Left forelimb (tissue), 1 donor: ENCODE measurements around the gene TPO.
"Not testable (repeated sequence)": the region's sequence is repeated elsewhere in the genome, so short reads cannot be mapped to it uniquely, and the experiment has no call there.

Experiments
- DNase-seq: peaks from one replicate; pipeline ENCODE4 v3.0.0-alpha.2; 2018; ENCODE audit warnings: low spot score

Gene TPO

DNA sequence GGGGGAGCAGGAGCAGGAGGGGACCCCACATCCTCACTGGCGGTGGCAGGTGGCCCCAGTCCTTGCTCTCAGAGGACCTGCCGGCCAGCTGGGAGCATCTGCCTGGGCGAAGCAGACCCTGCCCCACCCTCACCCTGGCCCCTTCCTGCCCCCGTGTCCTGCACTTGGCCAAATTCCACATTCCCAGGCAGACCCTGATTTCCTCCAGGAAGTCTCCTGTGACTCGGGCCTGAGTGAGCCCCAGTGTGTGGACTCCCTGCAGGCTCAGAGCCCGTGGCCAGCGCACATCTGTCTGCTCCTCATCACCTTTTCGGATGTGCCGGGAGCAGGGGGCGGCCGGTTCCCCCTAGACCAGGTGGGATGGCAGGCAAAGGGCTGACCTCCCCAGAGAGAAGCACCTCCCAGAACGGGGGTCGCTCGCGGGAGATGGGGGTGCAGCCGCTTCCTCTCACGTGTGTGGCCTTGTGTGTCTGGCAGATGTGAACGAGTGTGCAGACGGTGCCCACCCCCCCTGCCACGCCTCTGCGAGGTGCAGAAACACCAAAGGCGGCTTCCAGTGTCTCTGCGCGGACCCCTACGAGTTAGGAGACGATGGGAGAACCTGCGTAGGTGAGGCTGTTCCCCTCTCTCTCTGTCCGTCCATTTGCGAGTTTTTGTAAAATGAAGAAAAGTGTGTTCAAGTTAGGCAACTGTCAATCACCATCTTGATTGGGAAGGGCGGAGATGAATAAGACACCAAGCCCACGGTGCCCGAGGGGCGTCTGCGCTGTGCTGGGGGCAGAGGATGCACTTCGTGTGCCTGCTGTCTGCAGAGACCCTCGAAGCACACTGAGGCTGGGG is 90.4 kb downstream of the TPO start:
- DNase-seq: no peak

DNA sequence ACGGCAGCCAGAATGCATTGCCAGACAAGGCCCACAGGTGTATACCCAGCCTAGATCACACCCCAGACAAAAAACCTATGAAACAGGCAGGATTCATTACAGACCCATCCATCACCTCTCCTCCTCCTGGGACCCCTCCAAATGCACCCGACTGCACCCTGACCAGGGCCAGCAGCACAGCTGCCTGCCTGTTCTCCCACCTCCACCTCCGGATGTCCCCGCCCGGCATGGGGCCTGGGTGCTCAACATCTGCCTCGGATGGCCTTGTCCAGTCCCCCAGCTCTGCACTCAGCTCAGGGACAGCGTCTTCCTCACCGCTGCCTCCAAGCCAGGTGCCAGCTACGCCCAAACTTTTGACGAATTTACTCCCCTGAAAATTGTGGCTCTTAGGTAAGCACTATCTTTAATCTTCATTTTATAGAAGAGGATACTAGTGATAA is 91.1 kb downstream of the TPO start:
- no peak for DNase-seq

DNA sequence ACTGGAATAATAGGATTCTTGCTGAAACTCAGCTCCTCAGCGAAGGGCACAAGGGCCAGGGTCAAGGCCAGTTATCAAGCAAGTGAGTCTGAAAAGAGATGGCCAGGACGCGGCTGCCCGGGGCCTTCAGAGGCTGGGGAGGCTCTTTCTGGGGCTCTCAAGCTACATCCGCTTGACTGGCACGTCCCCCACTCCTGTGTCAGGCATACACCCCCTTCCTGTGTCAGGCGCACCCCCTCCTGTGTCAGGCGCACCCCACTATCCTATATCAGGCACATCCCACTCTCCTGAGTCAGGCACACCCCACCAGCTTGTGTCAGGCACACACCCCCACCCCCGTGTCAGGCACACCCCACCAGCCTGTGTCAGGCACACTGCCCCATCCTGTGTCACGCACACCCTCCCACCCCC is 91.8 kb downstream of the TPO start:
- no peak for DNase-seq

DNA sequence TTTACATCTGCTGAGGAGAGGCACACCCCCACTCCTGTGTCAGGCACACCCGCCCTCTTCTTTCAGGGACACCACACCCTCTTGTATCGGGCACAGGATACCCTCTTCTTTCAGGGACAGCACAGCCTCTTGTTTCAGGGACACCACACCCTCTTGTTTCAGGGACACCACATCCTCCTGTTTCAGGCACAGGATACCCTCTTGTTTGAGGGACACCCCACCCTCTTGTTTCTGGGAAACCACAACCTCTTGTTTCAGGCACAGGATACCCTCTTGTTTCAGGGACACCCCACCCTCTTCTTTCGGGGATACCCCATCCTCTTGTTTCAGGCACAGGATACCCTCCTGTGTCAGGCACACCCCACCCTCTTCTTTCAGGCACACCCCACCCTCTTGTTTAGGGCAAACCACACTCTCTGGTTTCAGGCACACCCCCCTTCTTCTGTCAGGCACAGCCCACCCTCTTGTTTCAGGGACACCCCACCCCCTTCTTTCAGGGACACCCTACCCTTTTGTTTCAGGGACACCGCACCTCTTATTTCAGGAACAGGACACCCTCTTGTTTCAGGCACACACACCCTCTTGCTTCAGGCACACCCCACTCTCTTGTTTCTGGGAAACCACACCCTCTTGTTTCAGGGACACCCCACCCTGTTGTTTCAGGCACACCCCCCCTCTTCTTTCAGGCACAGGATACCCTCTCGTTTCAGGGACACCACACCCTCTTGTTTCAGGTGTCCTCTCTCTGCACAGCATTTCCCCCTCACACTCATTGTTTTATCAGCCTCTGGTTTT is 96.2 kb downstream of the TPO start:
- DNase-seq: no peak

DNA sequence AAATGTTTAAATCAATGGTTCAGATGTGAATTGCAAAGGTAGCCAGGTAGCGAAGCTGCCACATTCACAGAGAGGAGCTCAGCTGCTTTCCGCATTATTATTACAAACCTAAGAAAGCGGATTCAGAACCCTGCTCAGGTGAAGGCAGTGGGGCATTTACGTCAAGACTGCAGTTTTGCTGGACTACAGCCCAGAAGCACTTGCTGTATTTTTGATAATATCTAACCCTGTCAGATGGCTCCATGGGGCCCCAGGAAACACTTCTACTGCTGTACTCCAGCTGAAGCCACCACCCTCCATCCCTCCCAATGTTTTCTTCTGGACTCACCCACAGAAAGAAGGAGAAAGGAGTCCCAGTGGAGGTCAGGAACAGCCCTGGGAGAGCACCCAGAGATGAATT is 96.9 kb downstream of the TPO start:
- DNase-seq: no peak

DNA sequence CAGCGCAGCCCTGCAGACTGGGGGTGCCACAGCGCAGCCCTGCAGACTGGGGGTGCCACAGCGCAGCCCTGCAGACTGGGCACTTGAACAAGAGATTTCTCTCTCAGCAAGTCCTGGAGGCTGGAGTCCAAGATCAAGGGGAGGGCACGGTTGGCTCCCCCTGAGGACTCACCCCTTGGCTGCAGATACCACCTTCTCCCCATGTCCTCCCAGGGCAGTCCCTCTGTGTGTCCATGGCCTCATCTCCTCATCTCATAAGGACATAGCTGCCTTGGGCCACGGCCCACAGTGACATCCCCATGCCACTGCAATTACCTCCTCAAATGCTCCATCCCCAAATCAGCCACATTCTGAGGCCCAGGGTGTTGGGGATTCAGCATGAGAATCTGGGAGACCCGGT is 98.2 kb downstream of the TPO start:
- DNase-seq: no peak

DNA sequence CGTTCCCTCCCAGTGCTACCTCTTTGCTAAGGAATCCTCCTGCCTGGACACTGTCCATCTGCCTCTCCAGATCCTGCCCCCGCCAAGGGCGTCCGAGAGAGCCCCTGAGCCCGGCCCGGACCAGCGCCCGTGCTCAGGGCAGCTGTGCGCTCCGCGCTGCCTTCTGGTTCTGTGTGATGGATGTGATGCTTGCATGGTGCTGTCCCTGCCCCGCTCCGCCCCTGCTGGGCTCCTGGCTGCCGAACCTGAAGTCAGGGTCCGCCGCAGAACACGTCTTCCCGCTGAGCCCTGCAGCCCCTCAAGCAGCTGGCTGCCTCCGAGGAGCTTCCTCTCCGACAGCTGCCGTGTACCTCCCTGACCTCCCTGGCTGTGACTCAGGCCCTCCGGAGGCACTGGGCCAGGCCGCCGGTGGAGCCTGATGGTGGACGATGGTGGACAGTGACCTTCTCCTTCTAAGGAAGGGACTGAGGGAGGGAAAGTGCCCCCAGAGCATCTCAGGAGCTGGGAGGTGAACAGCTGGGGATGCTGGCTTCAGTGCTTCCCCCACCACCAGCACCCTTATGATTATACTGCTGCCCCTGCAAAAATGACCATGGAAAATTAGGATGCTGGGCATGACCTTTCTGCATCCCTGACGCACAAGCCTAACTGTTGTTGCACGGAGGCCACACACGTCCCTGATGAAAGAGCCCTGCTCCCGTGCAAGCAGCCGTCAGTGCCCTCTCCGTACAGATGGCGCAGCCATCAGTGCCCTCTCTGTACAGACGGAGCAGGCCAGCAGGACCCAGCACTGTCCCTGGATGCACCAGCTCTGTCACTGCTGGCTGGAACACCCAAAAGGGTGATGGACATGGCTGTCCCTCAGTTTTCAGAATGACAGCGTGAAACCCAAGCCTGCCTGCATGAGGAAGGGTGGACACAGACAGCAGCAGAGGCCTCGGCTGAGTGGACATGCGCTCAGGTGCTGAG is 99.3 kb downstream of the TPO start:
- DNase-seq: no peak

DNA sequence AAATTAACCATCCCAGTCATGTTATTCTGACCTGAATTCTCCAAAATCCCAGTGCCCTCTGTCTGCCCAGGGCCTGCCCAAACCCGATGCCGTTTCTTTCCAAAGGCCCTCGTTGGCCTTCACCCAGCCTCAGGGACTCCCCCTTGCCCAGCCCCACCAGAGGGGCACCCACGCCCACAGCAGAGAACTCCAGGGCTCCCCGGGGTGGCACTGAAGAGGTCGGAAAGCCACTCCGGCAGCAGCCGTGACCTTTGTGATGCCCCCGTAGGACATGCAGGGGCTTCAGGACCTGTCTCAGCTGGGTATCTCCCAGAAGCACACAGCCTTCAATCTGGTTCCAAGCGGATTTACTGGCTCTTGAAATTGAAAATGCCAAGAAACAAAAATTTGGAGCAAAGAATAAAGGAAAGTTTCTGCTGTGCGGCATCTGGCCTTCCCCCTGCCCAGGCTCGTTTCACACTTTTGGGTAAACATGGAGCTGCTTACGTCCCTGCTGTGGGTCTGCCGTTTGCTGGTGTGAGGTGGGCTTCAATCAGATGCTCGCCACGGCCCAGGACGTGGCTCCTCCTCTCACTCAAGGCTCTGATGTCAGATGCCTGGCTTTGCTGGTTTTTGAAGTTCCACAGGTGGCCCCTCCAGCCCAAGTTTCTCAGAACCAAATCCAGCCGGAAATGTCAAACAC is 101.3 kb downstream of the TPO start:
- DNase-seq: no peak

DNA sequence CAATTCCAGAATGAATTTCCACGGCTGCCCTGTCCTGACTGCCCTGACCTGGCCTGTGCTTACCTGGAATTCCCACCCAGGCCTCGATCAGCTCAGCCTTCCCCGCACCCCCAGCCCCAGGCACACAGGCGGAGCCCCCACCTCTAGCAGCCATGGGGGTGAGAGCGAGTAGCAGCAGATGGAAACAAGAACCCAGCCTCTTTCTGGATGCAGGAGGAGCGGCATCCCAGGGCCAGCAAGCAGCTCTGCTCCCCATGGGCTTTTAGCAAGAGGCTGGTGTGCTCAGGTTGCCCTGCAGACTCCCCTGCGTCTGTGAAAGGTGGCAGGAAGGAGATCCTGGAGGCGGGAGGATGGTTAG is 101.8 kb downstream of the TPO start:
- DNase-seq: no peak

DNA sequence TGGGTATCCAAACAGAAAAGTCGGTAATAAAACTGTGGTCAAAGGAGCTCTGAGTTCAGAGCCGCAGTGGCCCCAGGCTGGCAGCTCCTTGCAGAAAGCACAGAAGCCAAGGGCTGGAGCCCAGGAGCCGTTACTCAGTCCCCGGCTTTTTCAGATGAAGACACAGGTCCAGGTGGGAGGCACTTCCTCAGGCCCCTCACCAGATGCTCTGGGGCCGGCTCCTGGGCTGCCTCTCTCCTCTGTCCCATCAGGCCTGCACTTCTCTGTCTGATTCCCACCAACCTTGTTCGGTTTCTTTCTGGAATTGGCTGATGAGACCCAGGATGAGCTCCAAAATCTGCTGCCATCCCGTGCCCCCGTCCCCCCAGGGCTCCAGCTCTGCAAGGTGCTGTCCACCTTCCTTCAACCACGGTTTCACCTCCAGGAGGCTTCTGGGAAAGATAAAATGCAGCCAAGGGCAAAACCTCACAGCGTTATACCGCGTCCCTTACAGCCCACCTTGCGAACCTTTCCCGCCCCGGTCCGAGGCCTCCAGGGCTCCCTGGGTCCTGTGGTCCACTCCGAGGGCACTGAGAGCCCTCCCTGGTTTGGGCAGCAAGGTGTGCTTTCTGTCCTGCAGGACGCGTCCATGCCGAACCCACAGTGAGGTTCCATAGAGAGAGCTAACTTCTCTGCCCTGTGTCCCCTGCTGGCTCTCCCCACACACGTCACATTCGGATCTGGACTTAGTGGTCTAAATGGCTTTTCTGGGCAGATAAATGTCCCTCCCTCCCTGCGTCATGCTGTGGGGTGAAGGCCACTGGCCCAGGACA is 102.9 kb downstream of the TPO start:
- DNase-seq: no peak

DNA sequence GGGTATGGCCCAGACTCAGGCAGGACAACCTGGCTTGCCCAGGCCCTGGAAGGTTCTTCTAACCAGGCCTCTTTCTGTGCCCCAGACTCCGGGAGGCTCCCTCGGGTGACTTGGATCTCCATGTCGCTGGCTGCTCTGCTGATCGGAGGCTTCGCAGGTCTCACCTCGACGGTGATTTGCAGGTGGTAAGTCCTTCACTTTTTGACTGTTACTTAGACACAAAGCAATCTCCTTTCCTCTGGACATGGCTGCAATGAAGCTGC is 103.5 kb downstream of the TPO start:
- no peak for DNase-seq

DNA sequence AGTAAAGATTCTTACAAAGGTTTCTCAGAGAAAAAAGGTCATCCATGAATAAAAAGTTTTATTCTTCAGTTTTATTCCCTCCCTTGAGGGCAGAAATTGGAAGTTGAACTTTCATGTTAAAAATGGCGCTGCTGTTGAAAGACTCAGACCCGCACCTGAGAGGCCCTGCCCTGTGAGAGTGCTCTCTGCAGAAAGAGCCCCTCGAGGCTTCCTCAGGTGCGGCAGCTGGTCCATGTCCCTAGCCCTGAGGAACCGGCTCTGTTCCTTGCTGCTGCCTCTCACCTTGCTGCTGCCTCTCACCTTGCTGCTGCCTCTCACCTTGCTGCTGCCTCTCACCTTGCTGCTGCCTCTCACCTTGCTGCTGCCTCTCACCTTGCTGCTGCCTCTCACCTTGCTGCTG is 104.0 kb downstream of the TPO start:
- DNase-seq: not testable (repeated sequence)

DNA sequence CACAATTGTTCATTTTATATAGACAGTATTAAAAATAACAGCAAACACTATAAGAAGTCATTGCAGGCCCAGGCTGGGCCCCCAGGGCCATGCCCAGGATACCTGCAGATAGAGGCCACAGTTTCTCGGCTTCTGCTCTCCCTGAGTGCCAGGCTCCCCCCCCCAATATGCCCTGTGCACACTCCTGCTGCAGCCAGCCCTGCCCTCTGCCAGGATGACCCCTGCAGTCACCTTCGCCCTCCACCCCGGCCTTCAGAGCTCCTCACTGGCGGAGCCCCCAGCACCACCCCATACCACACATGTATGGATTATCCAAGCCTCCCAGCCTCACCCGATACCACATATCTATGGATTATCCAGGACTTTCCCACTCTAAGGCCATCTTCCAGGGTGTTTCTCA is 104.5 kb downstream of the TPO start:
- no peak for DNase-seq

DNA sequence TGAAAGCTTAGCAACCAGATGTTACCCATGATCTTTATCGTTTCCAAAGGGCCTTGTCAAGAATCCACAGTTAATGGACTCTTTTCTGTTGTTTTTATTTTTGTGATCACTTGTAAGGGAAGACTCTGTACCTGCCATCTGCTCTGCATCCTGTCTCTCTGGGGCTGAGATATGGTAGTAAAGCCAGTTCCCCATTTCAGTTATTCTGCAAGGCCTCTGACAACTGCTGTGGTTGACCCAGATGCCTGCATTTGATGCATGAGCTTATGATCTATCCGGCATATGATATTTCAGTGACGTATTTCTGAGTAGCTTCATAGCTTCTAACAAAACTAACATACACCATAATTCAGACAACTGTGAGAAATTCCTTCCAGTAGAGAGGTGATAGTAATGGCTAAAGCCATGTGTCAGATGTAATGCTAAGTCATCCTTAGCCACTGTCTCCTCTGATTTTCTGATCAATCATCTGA is 105.1 kb downstream of the TPO start:
- DNase-seq: no peak

DNA sequence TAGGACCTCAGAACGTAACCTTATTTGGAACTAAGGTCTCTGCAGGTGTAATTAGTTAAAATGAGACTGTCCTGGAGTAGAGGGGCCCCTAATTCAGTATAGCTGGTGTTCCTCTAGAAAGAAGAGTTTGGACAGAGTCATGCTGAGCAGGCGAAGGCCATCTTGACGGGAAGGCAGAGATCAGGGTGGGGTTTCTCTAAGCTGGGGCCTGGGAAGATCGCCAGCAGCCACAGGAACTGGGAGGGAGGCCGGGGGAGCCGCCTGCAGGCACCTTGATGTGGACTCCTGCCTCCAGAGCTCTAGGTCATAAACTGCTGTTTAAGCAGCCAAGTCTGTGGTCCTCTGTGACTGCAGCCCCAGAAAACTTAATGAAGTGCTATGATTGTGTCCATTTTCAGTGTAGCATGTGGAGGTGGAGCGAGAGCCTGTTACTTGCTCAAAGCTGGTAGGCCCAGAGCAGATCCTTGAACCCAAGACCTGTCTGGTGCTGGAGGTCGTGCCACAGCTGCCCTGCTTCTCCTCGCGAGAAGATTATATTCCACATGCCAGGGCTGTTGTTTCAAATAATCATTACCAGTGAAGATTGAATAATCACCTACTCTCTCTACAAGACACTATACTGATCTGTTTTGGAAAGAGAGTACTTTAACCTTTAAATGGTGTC is 105.7 kb downstream of the TPO start:
- no peak for DNase-seq

DNA sequence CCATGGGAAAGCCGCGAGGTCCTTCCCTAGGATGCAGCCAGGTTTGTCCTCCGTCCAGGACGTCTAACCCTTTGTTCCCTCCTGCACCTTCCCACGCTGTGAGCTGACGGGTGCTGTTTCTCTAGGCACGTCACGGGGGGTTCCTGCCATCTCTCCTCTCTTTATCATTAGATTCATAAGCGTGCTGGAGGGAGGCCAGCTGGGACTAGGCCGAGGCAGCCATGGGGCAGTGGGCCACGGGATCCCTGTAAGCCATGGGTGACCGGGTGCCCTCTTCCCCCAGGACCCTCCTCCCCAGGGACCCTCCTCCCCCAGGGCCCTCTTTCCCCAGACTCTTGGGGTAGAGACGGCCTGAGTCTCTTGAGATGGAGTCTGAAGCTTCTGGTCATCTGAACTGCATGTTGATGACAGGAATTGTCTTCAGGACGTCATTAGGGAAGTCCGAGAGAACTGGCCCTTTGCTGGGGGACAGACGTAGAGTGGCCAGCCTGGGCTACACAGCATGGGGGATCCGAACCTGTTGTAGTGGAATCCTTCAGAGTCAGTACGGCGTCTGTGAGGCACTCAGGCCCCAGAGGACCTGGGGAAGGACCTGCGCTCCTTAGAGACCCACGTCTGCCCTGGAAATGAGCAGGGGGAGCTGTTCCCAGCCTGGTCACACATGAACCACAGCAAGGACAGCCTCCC is 108.1 kb downstream of the TPO start:
- no peak for DNase-seq

DNA sequence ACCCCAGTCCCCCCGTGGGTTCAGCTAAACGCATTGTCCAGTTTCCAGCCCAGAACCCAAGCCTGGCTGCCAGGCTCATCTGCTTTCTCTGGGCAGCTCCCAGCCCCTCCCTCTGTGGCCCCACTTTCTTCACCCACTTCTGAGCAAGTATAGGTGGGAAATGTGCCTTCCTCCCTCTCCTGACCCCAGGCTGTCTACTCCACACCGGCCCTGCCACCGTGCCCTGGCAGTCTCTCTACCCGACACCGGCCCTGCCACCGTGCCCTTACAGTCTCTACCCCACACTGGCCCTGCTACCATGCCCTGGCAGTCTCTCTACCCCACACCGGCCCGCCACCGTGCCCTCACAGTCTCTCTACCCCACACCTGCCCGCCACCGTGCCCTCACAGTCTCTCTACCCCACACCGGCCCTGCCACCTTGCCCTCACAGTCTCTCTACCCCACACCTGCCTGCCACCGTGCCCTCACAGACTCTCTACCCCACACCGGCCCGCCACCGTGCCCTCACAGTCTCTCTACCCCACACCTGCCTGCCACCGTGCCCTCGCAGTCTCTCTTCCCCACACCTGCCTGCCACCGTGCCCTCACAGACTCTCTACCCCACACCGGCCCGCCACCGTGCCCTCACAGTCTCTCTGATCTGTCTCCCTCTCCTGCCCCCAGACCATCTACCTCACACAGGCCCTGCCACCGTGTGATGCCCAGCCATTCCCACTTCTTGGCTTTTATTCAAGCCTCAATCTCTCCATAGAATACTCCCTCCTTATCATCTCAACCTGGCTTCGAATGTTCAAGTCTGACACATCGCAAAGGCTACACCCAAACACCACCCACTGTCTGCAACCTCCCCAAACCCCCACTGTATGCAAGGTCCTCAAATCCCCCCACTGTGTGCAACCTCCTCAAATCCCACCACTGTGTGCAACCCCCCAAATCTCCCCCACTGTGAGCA is 108.9 kb downstream of the TPO start:
- DNase-seq: no peak

DNA sequence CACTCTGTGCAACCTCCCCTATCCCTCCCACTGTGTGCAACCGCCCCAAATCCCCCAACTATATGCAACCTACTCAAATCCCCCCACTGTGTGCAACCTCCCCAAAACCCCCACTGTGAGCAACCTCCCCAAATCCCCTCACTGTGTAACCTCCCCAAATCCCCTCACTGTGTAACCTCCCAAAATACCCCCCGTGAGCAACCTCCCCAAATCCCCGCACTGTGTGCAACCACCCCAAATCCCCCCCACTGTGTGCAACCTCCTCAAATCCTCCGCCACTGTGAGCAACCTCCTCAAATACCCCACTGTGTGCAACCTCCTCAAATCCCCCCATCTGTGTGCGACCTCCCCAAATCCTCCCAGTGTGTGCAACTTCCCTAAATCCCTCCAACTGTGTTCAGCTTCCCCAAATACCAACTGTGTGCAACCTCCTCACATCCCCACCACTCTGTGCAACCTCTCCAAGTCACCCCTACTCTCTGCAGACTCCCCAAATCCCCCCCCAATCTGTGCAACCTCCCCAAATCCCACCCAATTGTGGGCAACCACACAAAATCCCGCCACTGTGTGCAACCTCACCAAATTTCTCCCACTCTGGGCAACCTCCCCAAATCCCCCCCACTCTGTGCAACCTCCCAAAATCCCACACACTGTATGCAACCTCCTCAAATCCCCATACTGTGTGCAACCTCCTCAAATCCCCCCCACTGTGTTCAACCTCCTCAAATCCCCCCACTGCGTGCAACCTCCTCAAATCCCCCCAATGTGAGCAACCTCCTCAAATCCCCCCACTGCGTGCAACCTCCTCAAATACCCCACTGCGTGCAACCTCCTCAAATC is 114.1 kb downstream of the TPO start:
- DNase-seq: no peak
